ENCODE results near the gene MAP2K5.

The MAP2K5 gene

GRCh38 chr15:67521783-67522568 lies 20.5 kb upstream of the MAP2K5 start:
- no peak for DNase-seq

GRCh38 chr15:67523330-67523729 lies 19.2 kb upstream of the MAP2K5 start:
- no peak for DNase-seq

GRCh38 chr15:67524235-67524634 lies 18.3 kb upstream of the MAP2K5 start:
- no peak for DNase-seq

GRCh38 chr15:67528513-67528912 lies 14.0 kb upstream of the MAP2K5 start:
- no peak for DNase-seq

- no peak for DNase-seq
These were observed 11.1 kb upstream of the MAP2K5 start for GRCh38 chr15:67531379-67531914.

GRCh38 chr15:67533873-67534272 lies 8.6 kb upstream of the MAP2K5 start:
- no peak for DNase-seq

GRCh38 chr15:67534360-67534759 lies 8.1 kb upstream of the MAP2K5 start:
- DNase-seq: no peak

GRCh38 chr15:67537771-67538170 lies 4.7 kb upstream of the MAP2K5 start:
- no peak for DNase-seq

GRCh38 chr15:67543348-67543718 lies 830 bp downstream of the MAP2K5 start:
- DNase-seq: no peak

GRCh38 chr15:67544475-67544874 lies 2.0 kb downstream of the MAP2K5 start:
- DNase-seq: no peak

- no peak for DNase-seq
These were observed 3.4 kb downstream of the MAP2K5 start for GRCh38 chr15:67545864-67546263.

GRCh38 chr15:67547064-67547463 lies 4.6 kb downstream of the MAP2K5 start:
- DNase-seq: no peak

GRCh38 chr15:67547836-67548235 lies 5.3 kb downstream of the MAP2K5 start:
- DNase-seq: no peak

- DNase-seq: no peak
These were observed 5.8 kb downstream of the MAP2K5 start for GRCh38 chr15:67548236-67548852.

- DNase-seq: no peak
These were observed 6.6 kb downstream of the MAP2K5 start for GRCh38 chr15:67548862-67549651.

- DNase-seq: no peak
These were observed 7.2 kb downstream of the MAP2K5 start for GRCh38 chr15:67549736-67550135.

- no peak for DNase-seq
These were observed 8.0 kb downstream of the MAP2K5 start for GRCh38 chr15:67550522-67550921.

- no peak for DNase-seq
These were observed 8.8 kb downstream of the MAP2K5 start for GRCh38 chr15:67551207-67551743.

- DNase-seq: no peak
These were observed 12.1 kb downstream of the MAP2K5 start for GRCh38 chr15:67554580-67554979.

GRCh38 chr15:67556976-67557570 lies 14.6 kb downstream of the MAP2K5 start:
- DNase-seq: no peak

- no peak for DNase-seq
These were observed 16.0 kb downstream of the MAP2K5 start for GRCh38 chr15:67558502-67558901.

- DNase-seq: no peak
These were observed 16.7 kb downstream of the MAP2K5 start for GRCh38 chr15:67559158-67559557.

GRCh38 chr15:67559576-67559975 lies 17.1 kb downstream of the MAP2K5 start:
- DNase-seq: no peak

All from activated CD4-positive, alpha-beta T cell treated with anti-CD3 and anti-CD28 coated beads, Interleukin-2, amount 50 U/mL, for 16 hours (primary cell).